ENCODE measurements around the gene ZNF322. TPM values are rescaled to one million over a fixed set of nuclear protein-coding genes. Genes with fewer than 3 reads are reported as not detected.

Gene ZNF322
- total RNA-seq, 1 donor from 2014 or later, result 11.0 TPM

DNA sequence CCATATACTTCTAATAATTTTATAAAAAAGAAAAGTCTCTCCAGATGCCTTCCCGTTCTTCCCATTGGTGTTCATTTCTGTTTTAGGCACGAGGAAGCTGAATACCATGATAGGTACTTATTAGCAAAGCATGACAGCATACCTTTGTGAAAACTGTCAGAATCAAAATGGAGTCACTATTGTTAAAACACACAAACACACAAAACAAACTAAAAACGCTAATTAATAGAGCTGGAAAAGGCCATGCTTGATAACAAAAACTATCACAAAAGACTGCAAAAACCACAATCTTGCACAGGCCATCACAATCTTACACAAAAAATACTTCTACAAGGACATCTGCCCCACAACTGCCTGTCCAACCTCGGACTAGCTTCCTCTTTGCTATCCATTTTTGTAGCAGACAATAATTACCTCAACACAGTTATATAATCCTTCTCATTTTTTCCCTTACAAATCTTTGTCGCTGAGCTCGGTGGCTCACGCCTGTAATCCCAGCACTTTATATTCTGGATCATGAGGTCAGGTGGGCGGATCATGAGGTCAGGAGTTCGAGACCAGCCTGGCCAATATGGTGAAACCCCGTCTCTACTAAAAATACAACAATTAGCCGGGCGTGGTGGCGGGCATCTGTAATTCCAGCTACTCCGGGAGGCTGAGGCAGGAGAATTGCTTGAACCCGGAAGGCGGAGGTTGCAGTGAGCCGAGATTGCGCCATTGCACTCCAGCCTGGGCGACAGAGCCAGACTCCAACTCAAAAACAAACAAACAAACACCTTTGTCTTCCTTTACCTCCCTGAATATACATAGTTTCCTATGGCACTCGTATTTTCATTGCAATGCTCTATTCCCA is 66.0 kb downstream of the ZNF322 start:
- no peak overlapping the region for H3K27ac Mint-ChIP-seq
- peaks cover 7% of the 10 kb centered on the region for H3K36me3 Mint-ChIP-seq (ENCODE audit: low read depth)
- intact Hi-C loops (cut with micrococcal nuclease), result loop anchor here (2.0 to 10.0 kb wide), 2 partner anchors 121 to 1301 kb away; a partner anchor contains a TSS
- H3K4me3 Mint-ChIP-seq, result no peak overlapping the region
- no peak for DNase-seq
- peaks cover 18% of the 10 kb centered on the region for H3K4me1 Mint-ChIP-seq
- H3K27me3 Mint-ChIP-seq, result peaks cover 46% of the 10 kb centered on the region
- no peaks in the 10 kb centered on the region for H3K9me3 Mint-ChIP-seq

DNA sequence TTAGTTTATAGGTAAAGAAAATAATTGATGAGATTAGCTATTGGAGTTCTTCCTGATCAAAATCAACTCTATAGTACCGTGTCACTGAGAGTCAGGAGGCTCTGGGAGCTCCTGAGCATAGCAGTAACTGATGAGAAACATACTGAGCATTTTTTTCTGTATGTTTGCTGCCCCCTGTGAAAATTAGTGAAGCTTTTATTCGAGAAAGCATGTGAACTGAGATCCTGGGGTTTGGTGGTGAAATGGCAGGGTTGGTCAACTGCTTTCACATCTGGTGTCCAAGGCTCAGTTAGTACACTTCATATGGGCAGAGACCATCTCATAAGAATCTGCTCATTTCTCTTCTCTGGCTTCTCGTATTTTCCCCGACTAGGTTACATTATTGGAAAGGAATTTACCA is 66.9 kb downstream of the ZNF322 start:
- Mint-ChIP-seq H3K36me3 (ENCODE audit: low read depth) (no peaks in the 10 kb centered on the region), H3K27me3 (peaks cover 46% of the 10 kb centered on the region), H3K4me1 (peaks cover 10% of the 10 kb centered on the region), H3K4me3 (no peak overlapping the region), H3K9me3 (no peaks in the 10 kb centered on the region), H3K27ac (no peak overlapping the region)
- intact Hi-C loops (cut with micrococcal nuclease), result loop anchor here (10.0 kb wide), 1 partner anchor 1302 kb away; a partner anchor contains a TSS
- DNase-seq, result no peak

DNA sequence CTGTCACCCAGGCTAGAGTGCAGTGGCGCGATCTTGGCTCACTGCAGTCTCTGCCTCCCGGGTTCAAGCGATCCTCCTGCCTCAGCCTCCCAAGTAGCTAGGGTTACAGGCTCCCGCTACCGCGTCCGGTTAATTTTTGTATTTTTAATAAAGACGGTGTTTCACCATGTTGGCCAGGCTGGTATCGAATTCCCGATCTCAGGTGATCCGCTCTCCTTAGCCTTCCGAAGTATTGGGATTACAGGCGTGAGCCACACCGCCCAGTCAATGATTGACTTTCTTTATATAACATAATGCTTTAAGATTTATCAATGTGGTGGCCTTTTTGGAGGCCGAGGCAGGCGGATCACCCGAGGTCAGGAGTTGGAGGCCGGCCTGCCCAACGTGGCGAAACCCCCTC is 70.6 kb downstream of the ZNF322 start:
- Mint-ChIP-seq H3K9me3 (no peaks in the 10 kb centered on the region), H3K4me3 (no peak overlapping the region), H3K36me3 (ENCODE audit: low read depth) (no peaks in the 10 kb centered on the region), H3K4me1 (peaks cover 2% of the 10 kb centered on the region), H3K27me3 (peaks cover 53% of the 10 kb centered on the region), H3K27ac (no peak overlapping the region)
- intact Hi-C loops (cut with micrococcal nuclease), result no loop called here
- no peak for DNase-seq

Other genes with a start within 250 kb of the ZNF322 start
- 37.7 and 38.2 TPM in 2 replicates for gene BTN3A3, start 219.2 kb downstream of the ZNF322 start, total RNA-seq
- 16.5 and 19.8 TPM in 2 replicates for gene BTN2A1, start 201.8 kb downstream of the ZNF322 start, total RNA-seq
- gene BTN1A1, start 159.4 kb downstream of the ZNF322 start, total RNA-seq, result 0.07 TPM in 1 of 2 replicates, not detected in the other
- gene HMGN4, start 121.4 kb downstream of the ZNF322 start, total RNA-seq, result 81.6 and 83.4 TPM in 2 replicates
- gene ABT1, start 62.8 kb downstream of the ZNF322 start, total RNA-seq, result 31.9 and 32.1 TPM in 2 replicates

All from activated CD4-positive, alpha-beta T cell treated with anti-CD3 and anti-CD28 coated beads, Interleukin-2, amount 10 ng/mL, durations not matched to agents 24 days and 14 days (primary cell).